PC-9 (cell line): ENCODE results near the gene TNIP3.

ENCODE experiments used
- CTCF ChIP-seq: fragments of 200-600 bp; sonication (generic); conservative IDR thresholded peaks from 2 replicates; pipeline ENCODE4 v1.6.1; 2017; ENCODE audit warnings: mixed run types, antibody characterized with exemption, mild to moderate bottlenecking, moderate library complexity
- EZH2 ChIP-seq: fragments of 200-600 bp; sonication (generic); IDR thresholded peaks from 2 replicates; pipeline ENCODE4 v1.8.0; 2017; ENCODE audit warnings: antibody characterized with exemption, low read depth

GRCh38 chr4:121176082-121176934, 12.2 kb upstream of the TNIP3 start:
- TF ChIP-seq CTCF (no peak), EZH2 (no peak)
